Mammary epithelial cell (primary cell): ENCODE results near the gene VPS36.

Experiments
- EZH2 ChIP-seq: IDR thresholded peaks from 2 replicates; pipeline ENCODE4 v1.6.1; 2012; ENCODE audit warnings: low read length, inconsistent platforms, borderline replicate concordance
- TF ChIP-seq, protein P1 (sequence below), 2 donors: IDR thresholded peaks in 1 of 2; conservative IDR thresholded peaks in 1 of 2; 2 replicates each; pipeline ENCODE4 v1.5.1; 2011 to 2012; ENCODE audit warnings: inconsistent platforms in 2 of 2, low read length in 2 of 2, mild to moderate bottlenecking in 2 of 2, control low read depth in 1 of 2, low read depth in 1 of 2; ENCODE audit not compliant: insufficient read depth in 1 of 2; ENCODE audit errors: extremely low read depth in 1 of 2

DNA sequence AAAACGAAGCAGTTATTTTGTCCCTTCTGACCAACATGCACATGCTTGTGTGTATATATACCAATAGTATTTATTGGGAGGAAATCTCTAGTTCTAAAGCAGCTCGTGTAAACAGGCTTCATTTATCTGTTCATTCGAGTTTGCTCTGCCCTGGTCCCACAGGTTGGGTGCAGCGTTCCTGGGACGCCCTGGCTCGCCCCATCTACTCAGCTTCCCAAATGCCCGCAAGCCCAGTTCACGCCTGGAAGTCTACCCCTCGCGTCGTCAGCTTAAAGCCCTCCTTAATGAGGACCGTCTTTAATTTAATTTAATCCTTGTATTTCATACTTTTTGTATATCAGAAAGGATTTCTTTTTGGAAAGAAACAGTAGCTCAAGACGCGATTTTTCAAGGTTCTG is 45.1 kb downstream of the VPS36 start:
- TF ChIP-seq, protein P1, sequence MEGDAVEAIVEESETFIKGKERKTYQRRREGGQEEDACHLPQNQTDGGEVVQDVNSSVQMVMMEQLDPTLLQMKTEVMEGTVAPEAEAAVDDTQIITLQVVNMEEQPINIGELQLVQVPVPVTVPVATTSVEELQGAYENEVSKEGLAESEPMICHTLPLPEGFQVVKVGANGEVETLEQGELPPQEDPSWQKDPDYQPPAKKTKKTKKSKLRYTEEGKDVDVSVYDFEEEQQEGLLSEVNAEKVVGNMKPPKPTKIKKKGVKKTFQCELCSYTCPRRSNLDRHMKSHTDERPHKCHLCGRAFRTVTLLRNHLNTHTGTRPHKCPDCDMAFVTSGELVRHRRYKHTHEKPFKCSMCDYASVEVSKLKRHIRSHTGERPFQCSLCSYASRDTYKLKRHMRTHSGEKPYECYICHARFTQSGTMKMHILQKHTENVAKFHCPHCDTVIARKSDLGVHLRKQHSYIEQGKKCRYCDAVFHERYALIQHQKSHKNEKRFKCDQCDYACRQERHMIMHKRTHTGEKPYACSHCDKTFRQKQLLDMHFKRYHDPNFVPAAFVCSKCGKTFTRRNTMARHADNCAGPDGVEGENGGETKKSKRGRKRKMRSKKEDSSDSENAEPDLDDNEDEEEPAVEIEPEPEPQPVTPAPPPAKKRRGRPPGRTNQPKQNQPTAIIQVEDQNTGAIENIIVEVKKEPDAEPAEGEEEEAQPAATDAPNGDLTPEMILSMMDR (conservative IDR thresholded peaks at IDR 0.05 in 1 of 2, IDR thresholded peaks at IDR 0.05 in 1 of 2; ENCODE audit: extremely low read depth in 1 of 2, insufficient read depth in 1 of 2, low read depth in 1 of 2, low read length in 2 of 2) = no peak
- TF ChIP-seq EZH2 = no peak
